Measurements from ENCODE around the gene TOR3A.

GRCh38 chr1:179077396-179077795 is 4.5 kb upstream of the TOR3A start:
- no peak for TF ChIP-seq TARDBP (IDR thresholded peaks at IDR 0.05)
- TF ChIP-seq FOXA1 (IDR thresholded peaks at IDR 0.05): no peak
- TF ChIP-seq BHLHE40 (IDR thresholded peaks at IDR 0.05; ENCODE audit: borderline replicate concordance): no peak
- TF ChIP-seq ZNF384 (IDR thresholded peaks at IDR 0.05): no peak
- TF ChIP-seq L3MBTL2 (conservative IDR thresholded peaks at IDR 0.05): no peak
- no peak for TF ChIP-seq ARNT (IDR thresholded peaks at IDR 0.05)
- no peak for TF ChIP-seq SP1 (IDR thresholded peaks at IDR 0.05)
- TF ChIP-seq PKNOX1 (IDR thresholded peaks at IDR 0.05): no peak
- TF ChIP-seq FOXM1 (IDR thresholded peaks at IDR 0.05; ENCODE audit: borderline replicate concordance): no peak
- no peak for TF ChIP-seq FOXK2 (IDR thresholded peaks at IDR 0.05)
- no peak for TF ChIP-seq HDGF (IDR thresholded peaks at IDR 0.05; ENCODE audit: borderline replicate concordance)
